NCI-H2196 treated with DMSO at 0.1 percent for 48 hours (cell line): ENCODE results near the gene APOL1.
"Not testable (repeated sequence)": the region's sequence is repeated elsewhere in the genome, so short reads cannot be mapped to it uniquely, and the experiment has no call there.

ENCODE experiments used
- DNase-seq: peaks from one replicate; lab custom pipeline; 2025; ENCODE audit not compliant: unreplicated experiment; lab: John Stamatoyannopoulos, UW

Gene APOL1

DNA sequence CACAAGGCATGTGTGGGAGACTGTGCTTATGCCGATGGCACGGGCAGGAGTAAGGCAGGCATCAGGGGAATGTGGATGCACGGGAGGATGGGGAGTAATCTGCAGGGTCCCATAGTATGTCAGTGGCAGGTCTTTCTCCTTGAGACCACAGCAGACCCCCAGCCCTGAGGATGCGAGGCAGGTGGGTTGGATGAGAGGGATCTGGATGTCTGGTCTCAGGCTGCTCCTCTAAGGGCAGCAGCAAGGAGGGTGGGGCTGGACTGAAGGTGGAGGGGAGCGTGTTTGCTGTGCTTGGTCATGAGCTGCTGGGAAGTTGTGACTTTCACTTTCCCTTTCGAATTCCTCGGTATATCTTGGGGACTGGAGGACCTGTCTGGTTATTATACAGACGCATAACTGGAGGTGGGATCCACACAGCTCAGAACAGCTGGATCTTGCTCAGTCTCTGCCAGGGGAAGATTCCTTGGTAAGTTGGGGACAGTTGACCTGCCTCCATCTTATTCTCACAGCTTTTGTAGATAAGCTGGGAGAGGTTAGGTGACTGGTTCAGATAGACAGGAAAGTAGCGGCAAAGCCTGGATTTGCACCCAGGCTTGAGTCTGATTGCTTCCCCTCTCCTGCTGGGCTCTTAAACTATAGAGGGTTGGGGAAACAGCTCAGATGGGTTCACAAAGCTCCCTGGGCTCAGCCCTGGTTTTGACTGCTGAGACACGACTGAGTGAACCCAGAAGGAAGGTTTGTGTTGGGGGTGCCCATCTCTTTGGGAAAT, at the start of gene APOL1:
TSS of gene APOL1 (plus strand) at position 380 of the 769 bp plus-strand sequence. CDS start 1,823 bp downstream, outside the sequence.
- DNase-seq = no peak

DNA sequence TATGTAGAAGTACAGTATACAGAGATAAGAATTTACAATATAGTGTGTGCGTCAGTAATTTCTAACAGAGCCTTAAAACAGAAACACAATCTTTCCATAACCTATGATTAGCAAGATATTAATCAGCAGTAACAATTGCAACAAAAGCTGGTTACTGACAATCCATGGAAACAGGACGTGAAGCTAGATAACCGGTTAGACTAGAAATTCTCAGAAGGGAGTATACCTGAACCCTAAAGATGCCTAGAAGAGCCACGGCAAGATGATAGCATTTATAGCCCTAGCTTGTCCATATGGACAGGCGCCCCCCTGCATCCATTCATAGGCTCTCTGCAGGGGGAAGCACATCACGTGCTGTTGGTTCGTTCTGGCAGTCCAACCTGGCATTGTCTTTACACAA, 49.5 kb upstream of the APOL1 start:
- DNase-seq = not testable (repeated sequence)

- no peak for DNase-seq
Measured at GRCh38 chr22:36204001-36204631, 48.8 kb upstream of the APOL1 start.

- DNase-seq = no peak
Measured at GRCh38 chr22:36204632-36205015, 48.3 kb upstream of the APOL1 start.

GRCh38 chr22:36205573-36205972, 47.4 kb upstream of the APOL1 start:
- not testable (repeated sequence) for DNase-seq

- DNase-seq = no peak
Measured at GRCh38 chr22:36206255-36206654, 46.7 kb upstream of the APOL1 start.

DNA sequence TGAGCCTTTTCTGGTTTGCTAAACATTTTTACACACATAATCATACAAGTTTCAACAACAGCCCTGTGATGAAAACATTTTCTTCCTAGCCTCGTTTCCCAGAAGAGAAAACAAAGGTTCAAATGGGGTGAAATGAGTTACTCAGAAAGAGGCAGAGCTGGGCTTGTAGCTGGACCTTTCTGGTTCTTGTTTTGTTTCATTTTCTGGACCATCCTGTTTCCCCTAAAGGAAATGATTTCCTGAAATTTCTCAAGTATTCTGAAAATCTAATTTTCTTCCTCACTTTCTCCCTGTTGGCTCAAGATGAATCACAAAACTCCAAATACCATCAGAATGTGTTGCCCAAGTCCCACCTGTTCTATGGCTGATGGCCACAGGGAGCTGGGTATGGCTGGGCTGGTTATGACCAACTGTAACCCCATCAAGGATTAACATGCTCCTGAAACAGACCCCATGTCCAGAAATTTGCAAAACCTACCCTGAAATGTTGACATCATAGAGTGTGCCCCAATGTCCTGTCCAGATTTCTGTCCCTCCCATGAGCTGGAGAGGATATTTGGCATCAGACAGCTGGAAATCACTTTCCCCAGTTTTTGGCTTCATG, 44.7 kb upstream of the APOL1 start:
- no peak for DNase-seq

DNA sequence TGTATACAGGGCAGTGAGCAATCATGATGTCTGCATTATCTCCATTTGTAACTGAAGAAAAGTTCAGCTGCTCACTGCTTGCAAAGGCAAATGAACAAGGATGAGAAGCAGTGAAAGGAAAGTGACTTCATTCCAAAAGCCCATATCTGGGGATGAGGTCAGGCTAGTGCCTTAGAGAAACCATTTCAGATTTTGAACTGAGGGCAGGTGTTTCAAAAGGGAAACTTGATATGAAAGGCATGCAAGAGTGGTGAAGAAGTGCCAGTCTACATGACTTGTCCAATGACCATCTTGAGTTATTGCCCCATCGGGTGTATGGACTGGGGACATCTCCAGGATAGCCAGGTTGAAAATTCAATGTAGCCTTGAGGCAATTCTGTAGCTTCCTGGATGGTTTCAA, 44.0 kb upstream of the APOL1 start:
- DNase-seq = no peak

GRCh38 chr22:36209488-36209908, 43.4 kb upstream of the APOL1 start:
- DNase-seq = not testable (repeated sequence)

DNA sequence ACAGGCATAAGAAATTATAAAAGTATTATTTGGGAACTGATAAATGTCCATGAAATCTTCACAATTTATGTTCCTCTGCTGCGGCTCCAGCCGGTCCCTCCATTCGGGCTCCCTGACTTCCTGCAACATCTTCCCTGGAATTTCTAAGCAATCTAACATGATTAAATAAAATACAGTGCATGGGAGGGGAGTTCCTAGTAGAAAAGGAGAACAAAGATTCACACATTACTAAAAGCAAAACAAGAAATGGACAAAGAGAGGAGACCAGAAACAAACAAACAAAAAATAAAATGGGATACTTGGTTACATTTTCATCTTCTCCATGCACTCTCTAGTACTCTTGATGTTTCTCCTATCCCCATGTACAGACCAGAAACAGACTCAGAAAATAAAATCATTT, 42.7 kb upstream of the APOL1 start:
- no peak for DNase-seq

DNA sequence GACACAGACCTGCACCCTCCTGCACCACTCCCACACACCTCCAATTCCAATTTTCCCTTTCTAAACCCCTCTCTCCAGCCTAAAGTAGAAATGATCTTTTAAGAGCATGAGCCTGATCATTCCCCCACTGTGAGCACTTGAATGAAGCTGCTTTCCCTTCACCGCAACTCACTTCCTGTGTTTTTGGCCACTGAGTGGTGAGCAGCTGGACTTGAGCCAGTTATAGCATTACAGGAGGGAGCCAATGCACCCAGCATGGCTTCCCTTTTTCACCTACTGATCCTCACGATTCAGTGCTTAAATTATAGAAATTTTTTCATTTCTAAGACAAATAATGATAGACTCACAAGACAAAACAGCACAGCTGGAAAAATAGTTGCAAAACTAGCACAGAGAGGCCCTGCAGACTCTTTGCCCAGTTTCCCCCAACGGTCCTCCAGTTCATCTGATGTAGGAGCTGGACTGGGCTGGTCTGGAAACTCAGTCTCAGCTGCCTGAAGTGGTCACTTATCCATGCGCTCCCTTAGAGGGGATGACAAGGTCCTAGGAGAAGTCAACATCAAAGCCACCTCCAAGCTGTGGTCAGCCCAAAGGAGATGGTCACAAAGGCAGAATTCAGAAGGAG, 41.6 kb upstream of the APOL1 start:
- DNase-seq = no peak

DNA sequence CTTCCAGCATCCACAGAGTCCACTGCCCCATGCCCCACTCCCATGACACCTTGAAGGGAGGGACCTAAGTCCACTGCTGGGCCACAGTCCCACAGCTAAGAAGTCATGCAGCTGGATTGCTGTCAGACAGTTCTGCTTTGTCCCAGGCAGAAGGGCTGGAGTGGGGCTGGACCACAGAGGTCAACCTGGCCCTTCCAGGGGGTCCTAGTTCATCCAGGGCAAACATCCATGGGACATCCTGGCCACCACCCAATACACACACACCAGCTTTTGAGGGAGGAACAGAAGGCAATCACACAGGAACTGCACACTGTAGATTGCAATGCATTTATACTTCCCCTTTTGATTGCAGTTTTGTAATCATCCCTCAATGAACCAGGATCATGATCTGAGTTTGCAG, 40.0 kb upstream of the APOL1 start:
- DNase-seq = no peak

DNA sequence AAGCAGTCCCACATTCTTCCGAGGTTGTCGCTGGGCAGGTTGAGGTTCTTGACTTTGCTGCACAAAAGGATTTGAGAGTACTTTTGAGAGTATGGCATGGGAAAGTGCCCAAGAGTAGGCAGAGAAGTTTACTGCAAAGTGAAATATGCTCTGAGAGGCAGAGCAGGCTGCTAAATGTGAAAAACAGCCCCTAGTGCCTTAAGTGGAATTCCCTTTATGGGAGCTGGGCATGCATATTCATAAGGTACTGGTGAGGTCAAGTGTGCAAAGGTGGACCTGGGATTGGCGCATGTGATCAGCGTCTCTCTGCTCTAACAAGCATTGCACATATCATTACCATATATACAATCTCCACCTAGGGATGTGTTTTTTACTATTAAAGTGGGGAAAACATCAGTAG, 39.3 kb upstream of the APOL1 start:
- DNase-seq = no peak

DNA sequence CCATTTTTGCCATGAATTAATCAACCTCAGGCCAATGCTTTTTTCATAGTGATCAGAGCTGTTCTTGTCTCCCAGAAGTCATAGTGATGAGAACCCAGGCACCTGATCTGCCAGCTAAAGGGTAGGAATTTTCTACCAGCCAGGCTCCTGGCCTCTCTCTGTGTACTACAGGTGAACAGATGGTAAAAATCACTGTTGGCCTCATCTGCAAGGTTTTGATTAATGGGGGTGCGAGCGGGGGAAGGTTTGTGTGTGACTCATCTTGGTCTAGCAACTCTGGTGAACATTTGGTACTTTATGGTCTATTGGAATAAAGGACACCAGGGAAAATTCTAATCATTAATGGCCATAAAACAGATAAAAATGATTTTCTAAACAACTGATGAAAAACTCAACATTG, 37.0 kb upstream of the APOL1 start:
- no peak for DNase-seq

DNA sequence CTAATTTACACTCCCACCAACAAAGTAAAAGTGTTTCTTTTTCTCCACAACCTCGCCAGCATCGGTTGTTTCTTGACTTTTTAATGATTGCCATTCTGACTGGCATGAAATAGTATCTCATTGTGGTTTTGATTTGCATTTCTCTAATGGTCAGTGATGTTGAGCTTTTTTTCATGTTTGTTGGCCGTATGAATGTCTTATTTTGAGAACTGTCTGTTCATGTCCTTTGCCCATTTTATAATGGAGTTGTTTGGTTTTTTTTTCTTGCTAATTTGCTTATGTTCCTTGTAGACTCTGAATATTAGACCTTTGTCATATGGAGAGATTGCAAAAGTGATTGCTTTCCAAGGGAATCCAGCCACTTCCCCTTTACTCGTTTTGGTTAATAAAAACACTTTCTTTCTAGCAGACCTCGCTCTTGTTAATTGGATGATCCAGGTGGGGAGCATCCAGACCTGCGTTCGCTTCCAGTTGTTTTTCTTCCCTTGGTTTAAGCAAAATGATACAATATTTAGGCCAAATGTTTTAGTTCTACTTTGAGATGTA, 34.2 kb upstream of the APOL1 start:
- DNase-seq = no peak

DNA sequence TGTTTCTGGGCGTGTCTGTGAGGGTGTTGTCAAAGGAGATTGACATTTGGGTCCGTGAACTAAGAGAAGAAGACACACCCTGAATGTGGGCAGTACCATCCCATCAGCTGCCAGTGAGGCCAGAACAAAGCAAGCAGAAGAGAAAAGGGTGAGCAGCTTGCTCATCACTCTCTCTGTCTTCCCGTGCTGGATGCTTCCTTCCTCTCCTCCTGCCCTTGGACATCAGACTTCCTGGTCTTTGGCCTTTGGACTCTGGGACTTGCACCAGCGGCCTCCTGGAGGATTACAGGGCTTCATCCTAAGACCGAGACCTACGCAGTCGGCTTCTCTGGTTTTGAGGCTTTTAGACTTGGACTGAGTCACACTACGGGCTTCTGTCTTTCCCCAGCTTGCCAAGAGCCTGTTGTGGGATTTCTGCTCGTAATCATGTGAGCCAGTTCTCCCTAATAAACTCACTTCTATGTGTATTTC, 32.4 kb upstream of the APOL1 start:
- DNase-seq = no peak

DNA sequence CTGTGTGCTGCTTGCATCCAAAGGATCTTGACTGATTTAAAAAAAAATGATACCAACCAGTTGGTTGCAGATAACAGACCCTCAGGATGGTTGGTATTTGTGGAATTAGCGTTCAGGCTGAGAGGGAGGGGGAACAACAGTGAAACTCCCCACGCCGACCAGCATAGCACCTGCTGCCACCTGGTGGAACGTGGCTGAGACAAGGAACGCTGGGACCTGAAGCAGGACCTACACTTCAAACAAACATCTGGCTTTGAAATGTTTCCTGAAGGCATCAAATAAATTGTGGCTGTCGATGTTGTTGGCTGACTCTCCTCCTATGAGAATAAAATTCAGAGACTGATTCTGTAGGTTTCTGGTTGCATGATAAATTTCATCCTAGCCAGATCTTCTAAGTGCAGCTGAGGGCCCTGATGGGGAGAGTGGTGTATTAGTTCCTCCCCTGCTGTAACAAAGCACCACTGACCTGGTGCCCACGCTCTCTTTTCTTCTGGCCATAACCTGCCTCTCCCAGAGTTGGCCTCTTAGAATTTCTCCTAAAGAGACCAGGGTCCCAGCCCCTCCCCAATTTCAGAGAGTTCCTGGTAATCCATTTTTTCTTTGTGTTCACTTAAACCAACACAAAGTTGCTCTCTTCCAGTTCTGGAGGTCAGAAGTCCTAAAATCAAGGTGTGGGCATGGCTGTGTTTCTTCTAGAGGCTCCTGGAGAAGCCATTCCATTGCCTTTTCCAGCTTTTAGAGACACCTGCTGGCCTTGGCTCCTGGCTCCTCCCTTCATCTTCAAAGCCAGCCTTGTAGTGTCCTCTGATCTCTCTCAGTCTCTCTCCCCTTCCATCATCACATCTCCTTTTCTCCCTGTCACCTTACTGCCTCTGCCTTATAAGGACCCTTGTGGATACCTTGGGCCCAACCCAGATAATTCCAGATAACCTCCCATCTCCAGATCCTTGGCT, 30.9 kb upstream of the APOL1 start:
- no peak for DNase-seq

- no peak for DNase-seq
Measured at GRCh38 chr22:36222887-36223450, 30.0 kb upstream of the APOL1 start.

GRCh38 chr22:36223504-36223903, 29.4 kb upstream of the APOL1 start:
- DNase-seq = no peak

- no peak for DNase-seq
Measured at GRCh38 chr22:36224245-36224644, 28.7 kb upstream of the APOL1 start.
